Ascending aorta (tissue), 2 donors: ENCODE data around the gene CYB561D2. TPM values are rescaled to one million over a fixed set of nuclear protein-coding genes. Genes with fewer than 3 reads are reported as not detected.

Source experiments
- DNase-seq, 2 donors: peaks; one replicate each; pipeline ENCODE4 v3.0.0-alpha.2; 2019; ENCODE audit warnings: low spot score in 2 of 2
- H3K27ac ChIP-seq, 2 donors: fragments of 200-600 bp; sonication (generic); one replicate each; pipeline ENCODE4 v1.5.1; 2016 to 2017; ENCODE audit warnings: mild to moderate bottlenecking in 1 of 2
- H3K27me3 ChIP-seq: fragments of 200-600 bp; sonication (generic); one replicate; pipeline ENCODE4 v1.5.1; 2017
- H3K36me3 ChIP-seq, 2 donors: fragments of 200-600 bp; sonication (generic); one replicate each; pipeline ENCODE4 v1.5.1; 2016
- H3K4me1 ChIP-seq, 2 donors: fragments of 200-600 bp; sonication (generic); one replicate each; pipeline ENCODE4 v1.5.1; 2016 to 2017; ENCODE audit warnings: mild to moderate bottlenecking in 1 of 2
- H3K4me3 ChIP-seq, 2 donors: fragments of 200-600 bp; sonication (generic); one replicate each; pipeline ENCODE4 v1.5.1; 2016 to 2017; ENCODE audit warnings: mild to moderate bottlenecking in 1 of 2
- H3K9me3 ChIP-seq, 2 donors: fragments of 200-600 bp; sonication (generic); one replicate each; pipeline ENCODE4 v1.5.1; 2016
- CTCF ChIP-seq, 3 experiments: fragments of 200-600 bp in 2 of 3; fragments of 450-650 bp in 1 of 3; sonication (generic) in 2 of 3; IDR thresholded peaks; one replicate each; pipeline ENCODE4 v1.5.1; 2016 to 2019; ENCODE audit warnings: antibody characterized with exemption in 3 of 3, mild to moderate bottlenecking in 1 of 3, moderate library complexity in 1 of 3
- intact Hi-C: fragments of 100-400 bp; cut with DNase I; formaldehyde crosslinking; loops from one replicate; pipeline ENCODE4 v1.15.1; 2023
- total RNA-seq: library from RNA; depleted of rRNA; stranded (reverse); fragments of >200 nt; gene quantifications from one replicate; pipeline ENCODE4 v1.1.0, GENCODE V29; 2016

Gene CYB561D2
- total RNA-seq, 1 donor from 2014 or later = 20.2 TPM

GRCh38 chr3:50392101-50392715 is 41.5 kb downstream of the CYB561D2 start:
- H3K9me3 ChIP-seq = no peaks in the 10 kb centered on the region
- H3K4me3 ChIP-seq = no peak overlapping the region
- H3K27me3 ChIP-seq = no peaks in the 10 kb centered on the region
- no peaks in the 10 kb centered on the region for H3K36me3 ChIP-seq
- DNase-seq = no peak
- H3K27ac ChIP-seq = peak overlapping the region; percentile 34 to 80
- TF ChIP-seq CTCF (IDR thresholded peaks at IDR 0.05) = no peak
- peaks cover 9 to 25% of the 10 kb centered on the region in 2 donors for H3K4me1 ChIP-seq
- intact Hi-C loops = no loop called here

- no peak for TF ChIP-seq CTCF (IDR thresholded peaks at IDR 0.05)
- Histone ChIP-seq H3K4me3 (no peak overlapping the region), H3K36me3 (no peaks in the 10 kb centered on the region), H3K27me3 (no peaks in the 10 kb centered on the region), H3K9me3 (no peaks in the 10 kb centered on the region), H3K27ac (peak overlapping the region in 1 of 2 donors; percentile 80), H3K4me1 (peaks cover 9 to 25% of the 10 kb centered on the region in 2 donors)
- no peak for DNase-seq
- intact Hi-C loops = no loop called here
These were observed 42.4 kb downstream of the CYB561D2 start for GRCh38 chr3:50393061-50393460.

GRCh38 chr3:50395070-50395860 is 44.6 kb downstream of the CYB561D2 start:
- DNase-seq = no peak
- no peaks in the 10 kb centered on the region for H3K36me3 ChIP-seq
- no peak overlapping the region for H3K27ac ChIP-seq
- H3K27me3 ChIP-seq = no peaks in the 10 kb centered on the region
- H3K4me3 ChIP-seq = no peak overlapping the region
- no peaks in the 10 kb centered on the region for H3K9me3 ChIP-seq
- intact Hi-C loops = no loop called here
- H3K4me1 ChIP-seq = peaks cover 9 to 23% of the 10 kb centered on the region in 2 donors
- no peak for TF ChIP-seq CTCF (IDR thresholded peaks at IDR 0.05)

- DNase-seq = no peak
- intact Hi-C loops = no loop called here
- Histone ChIP-seq H3K4me3 (no peak overlapping the region), H3K9me3 (no peaks in the 10 kb centered on the region), H3K4me1 (peaks cover 9 to 13% of the 10 kb centered on the region in 2 donors), H3K36me3 (no peaks in the 10 kb centered on the region), H3K27me3 (no peaks in the 10 kb centered on the region), H3K27ac (no peak overlapping the region)
- TF ChIP-seq CTCF (IDR thresholded peaks at IDR 0.05) = no peak
These were observed 45.8 kb downstream of the CYB561D2 start for GRCh38 chr3:50396502-50396901.

- H3K27ac ChIP-seq = no peak overlapping the region
- no peaks in the 10 kb centered on the region for H3K36me3 ChIP-seq
- no peaks in the 10 kb centered on the region for H3K4me1 ChIP-seq
- DNase-seq = no peak
- no peak overlapping the region for H3K4me3 ChIP-seq
- intact Hi-C loops = no loop called here
- no peaks in the 10 kb centered on the region for H3K27me3 ChIP-seq
- TF ChIP-seq CTCF (IDR thresholded peaks at IDR 0.05) = no peak
- no peaks in the 10 kb centered on the region for H3K9me3 ChIP-seq
These were observed 51.4 kb downstream of the CYB561D2 start for GRCh38 chr3:50401978-50402595.

Other genes starting within 250 kb of the CYB561D2 start
- 75.0 TPM for gene SEMA3F, start 195.5 kb upstream of the CYB561D2 start, total RNA-seq
- gene GNAT1, start 159.3 kb upstream of the CYB561D2 start, total RNA-seq = 4.7 TPM
- gene SLC38A3, start 145.6 kb upstream of the CYB561D2 start, total RNA-seq = not detected
- 283 TPM for gene GNAI2, start 114.7 kb upstream of the CYB561D2 start, total RNA-seq
- gene SEMA3B, start 81.7 kb upstream of the CYB561D2 start, total RNA-seq = 24.2 TPM
- not detected for gene LSMEM2, start 71.8 kb upstream of the CYB561D2 start, total RNA-seq
- gene IFRD2, start 58.4 kb upstream of the CYB561D2 start, total RNA-seq = 231 TPM
- not detected for gene HYAL3, start 51.5 kb upstream of the CYB561D2 start, total RNA-seq
- gene NAA80, start 51.5 kb upstream of the CYB561D2 start, total RNA-seq = 38.8 TPM
- 49.5 TPM for gene HYAL1, start 47.3 kb upstream of the CYB561D2 start, total RNA-seq
- 449 TPM for gene HYAL2, start 28.1 kb upstream of the CYB561D2 start, total RNA-seq
- gene TUSC2, start 22.6 kb upstream of the CYB561D2 start, total RNA-seq = 25.4 TPM
- 34.9 TPM for gene RASSF1, start 10.0 kb upstream of the CYB561D2 start, total RNA-seq
- not detected for gene ZMYND10, start 5.1 kb upstream of the CYB561D2 start, total RNA-seq
- gene NPRL2, start 87 bp upstream of the CYB561D2 start, total RNA-seq = 37.8 TPM
- gene TMEM115, start 8.7 kb downstream of the CYB561D2 start, total RNA-seq = 55.7 TPM
- gene CACNA2D2, start 152.8 kb downstream of the CYB561D2 start, total RNA-seq = 0.85 TPM
- 29.5 TPM for gene C3orf18, start 216.9 kb downstream of the CYB561D2 start, total RNA-seq
- 13.1 TPM for gene HEMK1, start 218.7 kb downstream of the CYB561D2 start, total RNA-seq